NT2/D1 (cell line): Measurements from ENCODE around the gene GPR176.

ENCODE experiments used
- SUZ12 ChIP-seq: IDR thresholded peaks from 2 replicates; pipeline ENCODE4 v1.6.1; 2011; ENCODE audit not compliant: insufficient read length, insufficient read depth; ENCODE audit errors: extremely low read depth
- YY1 ChIP-seq: IDR thresholded peaks from 2 replicates; pipeline ENCODE4 v1.6.1; 2011; ENCODE audit not compliant: insufficient read length, insufficient read depth
- ZNF274 ChIP-seq: IDR thresholded peaks from 2 replicates; pipeline ENCODE4 v1.6.1; 2011; ENCODE audit warnings: mild to moderate bottlenecking, low read depth, low read length

- TF ChIP-seq YY1 (no peak), SUZ12 (no peak), ZNF274 (no peak)
These were observed 138.7 kb downstream of the GPR176 start for GRCh38 chr15:39781147-39781966.
